C4-2B (cell line): ENCODE data around the gene MYPOP.

ENCODE experiments used
- H3K27ac ChIP-seq: fragments of 450-650 bp; 2 replicates; pipeline ENCODE4 v1.5.1; 2017
- CTCF ChIP-seq: fragments of 450-650 bp; conservative IDR thresholded peaks from 2 replicates; pipeline ENCODE4 v1.5.1; 2017; ENCODE audit warnings: mild to moderate bottlenecking
- ZFX ChIP-seq: fragments of 450-650 bp; IDR thresholded peaks from 2 replicates; pipeline ENCODE4 v1.6.1; 2017

The MYPOP gene

GRCh38 chr19:45863840-45864628 is 38.4 kb downstream of the MYPOP start, which contains the start of gene FOXA3:
TSS of gene FOXA3 (plus strand) at chr19:45864326. CDS start at chr19:45864457, 131 bp downstream.
- H3K27ac ChIP-seq = peak within 1 kb of the TSS; percentile 94; the same call in 1 of the 2 replicates
- TF ChIP-seq ZFX (no peak), CTCF (no peak; the same call in 1 of the 2 replicates)

- H3K27ac ChIP-seq = peak overlapping the region; percentile 94; the same call in 1 of the 2 replicates
- TF ChIP-seq ZFX (no peak), CTCF (no peak)
These were observed 39.0 kb downstream of the MYPOP start for GRCh38 chr19:45863335-45863839.

- peak within 1 kb of the TSS; percentile 94 for H3K27ac ChIP-seq
- TF ChIP-seq CTCF (no peak), ZFX (no peak)
These were observed 39.7 kb downstream of the MYPOP start, which contains the start of gene SYMPK for GRCh38 chr19:45862564-45863334. TSS of gene SYMPK (minus strand) at chr19:45863147. CDS start at chr19:45854495, 8,652 bp downstream.

GRCh38 chr19:45862271-45862563 is 40.2 kb downstream of the MYPOP start:
- TF ChIP-seq CTCF (no peak), ZFX (no peak)
- peak overlapping the region; percentile 94 for H3K27ac ChIP-seq

GRCh38 chr19:45860359-45861259 is 41.8 kb downstream of the MYPOP start:
- TF ChIP-seq CTCF (no peak), ZFX (no peak)
- H3K27ac ChIP-seq = peak overlapping the region; percentile 24; the same call in 1 of the 2 replicates

- TF ChIP-seq CTCF (no peak), ZFX (no peak)
- no peak overlapping the region for H3K27ac ChIP-seq
These were observed 48.1 kb downstream of the MYPOP start for GRCh38 chr19:45854167-45854778.
